DOHH2 (cell line): ENCODE data around the gene RAG2.

Source experiments
- CTCF ChIP-seq: fragments of 200-600 bp; sonication (generic); IDR thresholded peaks from one replicate; pipeline ENCODE4 v1.5.1; 2014; ENCODE audit warnings: antibody characterized with exemption, mild to moderate bottlenecking, low read depth, low read length; ENCODE audit not compliant: poor library complexity, severe bottlenecking
- EZH2phosphoT487 ChIP-seq: fragments of 200-600 bp; sonication (generic); IDR thresholded peaks from 2 replicates; pipeline ENCODE4 v1.6.1; 2017; ENCODE audit warnings: borderline replicate concordance, mild to moderate bottlenecking, antibody characterized with exemption, low read length, moderate library complexity, mixed read lengths

- TF ChIP-seq CTCF (no peak), EZH2phosphoT487 (no peak)
Measured at GRCh38 chr11:36619502-36619901, 21.5 kb upstream of the RAG2 start.
